ENCODE measurements around the gene ITPRIPL2.

The ITPRIPL2 gene

GRCh38 chr16:19170043-19170655 is 56.4 kb downstream of the ITPRIPL2 start:
- DNase-seq (ENCODE audit: low read depth), result no peak
- TF ChIP-seq CTCF (IDR thresholded peaks at IDR 0.05; ENCODE audit: low read depth, low read length) (no peak), POLR2A (IDR thresholded peaks at IDR 0.05; ENCODE audit: extremely low read depth, insufficient read length) (no peak), MAX (IDR thresholded peaks at IDR 0.05; ENCODE audit: low read depth, low read length) (no peak), MYC (IDR thresholded peaks at IDR 0.05; ENCODE audit: low read depth, low read length) (no peak)
- H3K4me3 ChIP-seq (ENCODE audit: low read depth, low read length), result no peak overlapping the region

Measured in NB4 (cell line).